Thoracic aorta endothelial cell (primary cell): ENCODE data around the gene DDX53. TPM values are rescaled to one million over a fixed set of nuclear protein-coding genes. Genes with fewer than 3 reads are reported as not detected.

Experiments used
- total RNA-seq: library from RNA; depleted of rRNA; stranded (reverse); fragments of >200 nt; gene quantifications from 2 replicates; pipeline ENCODE4 v1.2.3, GENCODE V29; 2012

The DDX53 gene
- not detected in 2 replicates for total RNA-seq

DNA sequence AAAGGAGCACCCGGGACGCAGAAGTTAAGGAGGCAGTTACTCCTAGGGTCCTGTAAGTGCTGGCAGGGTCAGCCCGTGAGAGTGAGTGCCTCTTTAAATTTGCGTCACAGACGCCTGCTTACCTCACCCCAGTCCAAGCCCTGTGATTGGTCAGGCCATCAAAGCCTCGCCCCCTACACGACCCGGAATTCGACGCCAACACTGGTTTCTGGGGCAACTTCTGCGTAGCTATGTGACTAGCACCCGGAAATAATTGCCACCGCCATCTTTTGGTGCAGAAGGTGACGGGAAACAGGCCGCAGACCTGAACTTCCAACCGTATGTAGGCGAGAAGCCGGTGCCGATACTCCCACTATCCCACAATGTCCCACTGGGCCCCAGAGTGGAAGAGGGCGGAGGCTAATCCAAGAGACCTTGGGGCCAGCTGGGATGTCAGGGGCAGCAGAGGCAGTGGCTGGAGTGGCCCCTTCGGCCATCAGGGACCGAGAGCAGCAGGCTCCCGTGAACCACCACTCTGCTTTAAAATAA lies at the start of gene DDX53:
Gene DDX53 (plus strand): TSS at position 265 of the 528 bp plus-strand sequence. CDS start 98 bp downstream, at position 363.

